Stimulated activated CD4-positive, alpha-beta T cell treated with anti-CD3 and anti-CD28 coated beads, Interleukin-1b, Interleukin-23, amount 100 ng/mL, for 24 hours (primary cell): ENCODE results near the gene TEX14.
A peak's percentile ranks its signal among the peaks of the same experiment; 100 is the strongest.

Experiments used
- DNase-seq, 4 experiments: peaks; one replicate each; pipeline ENCODE4 v3.0.0-alpha.2; 2020; ENCODE audit warnings: low read depth in 4 of 4, low spot score in 1 of 4

The TEX14 gene, protein sequence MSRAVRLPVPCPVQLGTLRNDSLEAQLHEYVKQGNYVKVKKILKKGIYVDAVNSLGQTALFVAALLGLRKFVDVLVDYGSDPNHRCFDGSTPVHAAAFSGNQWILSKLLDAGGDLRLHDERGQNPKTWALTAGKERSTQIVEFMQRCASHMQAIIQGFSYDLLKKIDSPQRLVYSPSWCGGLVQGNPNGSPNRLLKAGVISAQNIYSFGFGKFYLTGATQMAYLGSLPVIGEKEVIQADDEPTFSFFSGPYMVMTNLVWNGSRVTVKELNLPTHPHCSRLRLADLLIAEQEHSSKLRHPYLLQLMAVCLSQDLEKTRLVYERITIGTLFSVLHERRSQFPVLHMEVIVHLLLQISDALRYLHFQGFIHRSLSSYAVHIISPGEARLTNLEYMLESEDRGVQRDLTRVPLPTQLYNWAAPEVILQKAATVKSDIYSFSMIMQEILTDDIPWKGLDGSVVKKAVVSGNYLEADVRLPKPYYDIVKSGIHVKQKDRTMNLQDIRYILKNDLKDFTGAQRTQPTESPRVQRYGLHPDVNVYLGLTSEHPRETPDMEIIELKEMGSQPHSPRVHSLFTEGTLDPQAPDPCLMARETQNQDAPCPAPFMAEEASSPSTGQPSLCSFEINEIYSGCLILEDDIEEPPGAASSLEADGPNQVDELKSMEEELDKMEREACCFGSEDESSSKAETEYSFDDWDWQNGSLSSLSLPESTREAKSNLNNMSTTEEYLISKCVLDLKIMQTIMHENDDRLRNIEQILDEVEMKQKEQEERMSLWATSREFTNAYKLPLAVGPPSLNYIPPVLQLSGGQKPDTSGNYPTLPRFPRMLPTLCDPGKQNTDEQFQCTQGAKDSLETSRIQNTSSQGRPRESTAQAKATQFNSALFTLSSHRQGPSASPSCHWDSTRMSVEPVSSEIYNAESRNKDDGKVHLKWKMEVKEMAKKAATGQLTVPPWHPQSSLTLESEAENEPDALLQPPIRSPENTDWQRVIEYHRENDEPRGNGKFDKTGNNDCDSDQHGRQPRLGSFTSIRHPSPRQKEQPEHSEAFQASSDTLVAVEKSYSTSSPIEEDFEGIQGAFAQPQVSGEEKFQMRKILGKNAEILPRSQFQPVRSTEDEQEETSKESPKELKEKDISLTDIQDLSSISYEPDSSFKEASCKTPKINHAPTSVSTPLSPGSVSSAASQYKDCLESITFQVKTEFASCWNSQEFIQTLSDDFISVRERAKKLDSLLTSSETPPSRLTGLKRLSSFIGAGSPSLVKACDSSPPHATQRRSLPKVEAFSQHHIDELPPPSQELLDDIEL (N-terminal part only)

DNA sequence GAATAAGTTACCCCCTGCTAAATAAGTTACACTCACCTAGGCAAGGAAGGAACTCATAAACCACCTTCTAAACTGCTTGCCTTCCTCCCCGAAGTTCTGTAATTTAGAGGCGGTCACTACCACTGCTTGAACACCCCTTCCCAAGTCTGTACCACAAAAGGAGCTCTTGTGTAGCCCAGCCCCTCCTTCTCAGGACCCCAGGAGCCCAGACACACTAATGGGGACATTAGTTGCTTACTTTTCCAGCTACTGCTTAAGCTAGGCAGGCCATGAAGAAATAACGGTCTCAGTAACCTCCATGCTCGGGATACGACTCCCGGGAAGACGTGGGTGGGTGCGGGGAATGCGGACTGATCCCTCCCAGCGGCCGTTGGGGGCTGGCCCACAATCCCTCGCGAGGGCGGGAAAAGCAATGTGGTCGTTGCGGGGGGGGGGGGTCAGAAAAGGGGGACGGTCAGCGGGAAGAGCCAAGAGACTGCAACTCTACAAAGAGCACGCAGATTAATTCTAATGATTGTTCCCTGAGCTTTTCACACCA lies at the start of gene TEX14:
TSS of gene TEX14 (minus strand) at position 345 of the 538 bp plus-strand sequence. CDS start 40,044 bp downstream, outside the sequence.
- no peak for DNase-seq

DNA sequence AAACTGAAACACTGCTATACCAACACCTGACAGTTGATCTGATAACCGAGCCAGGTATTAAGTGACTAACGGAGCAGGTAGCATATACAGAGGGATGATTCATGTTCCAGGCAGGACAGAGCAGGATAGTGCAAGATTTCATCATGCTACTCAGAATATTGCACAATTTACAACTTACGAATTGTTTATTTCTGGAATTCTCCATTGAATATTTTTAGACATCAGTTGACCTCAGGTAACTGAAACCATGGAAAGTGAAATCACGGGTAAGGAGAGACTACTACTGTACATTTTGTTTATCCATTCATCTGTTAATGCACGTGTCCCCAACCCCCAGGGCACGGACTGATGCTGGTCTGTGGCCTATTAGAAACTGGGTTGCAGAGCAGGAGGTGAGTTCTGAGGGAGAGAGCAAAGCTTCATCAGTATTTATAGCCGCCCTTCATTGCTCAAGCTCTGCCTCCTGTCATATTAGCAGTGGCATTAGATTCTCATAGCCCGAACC lies 49.3 kb upstream of the TEX14 start:
- no peak for DNase-seq

DNA sequence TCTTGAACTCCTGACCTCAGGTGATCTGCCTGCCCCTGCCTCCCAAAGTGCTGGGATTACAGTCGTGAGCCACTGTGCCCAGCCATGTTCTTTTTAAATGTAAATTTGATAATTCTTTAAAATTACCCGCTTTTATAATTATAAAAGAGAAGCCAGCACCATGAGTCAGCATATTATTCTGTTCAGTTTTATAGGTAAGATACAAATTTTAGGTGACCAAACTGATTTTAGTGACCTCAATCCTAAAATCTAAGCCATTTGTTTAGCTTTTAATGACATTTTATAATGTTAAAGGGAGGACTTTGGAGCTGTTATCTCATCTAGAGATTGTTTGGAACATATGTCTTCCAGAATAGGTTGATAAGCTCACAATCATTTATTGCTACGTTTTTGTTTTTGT lies 43.0 kb upstream of the TEX14 start:
- no peak for DNase-seq

DNA sequence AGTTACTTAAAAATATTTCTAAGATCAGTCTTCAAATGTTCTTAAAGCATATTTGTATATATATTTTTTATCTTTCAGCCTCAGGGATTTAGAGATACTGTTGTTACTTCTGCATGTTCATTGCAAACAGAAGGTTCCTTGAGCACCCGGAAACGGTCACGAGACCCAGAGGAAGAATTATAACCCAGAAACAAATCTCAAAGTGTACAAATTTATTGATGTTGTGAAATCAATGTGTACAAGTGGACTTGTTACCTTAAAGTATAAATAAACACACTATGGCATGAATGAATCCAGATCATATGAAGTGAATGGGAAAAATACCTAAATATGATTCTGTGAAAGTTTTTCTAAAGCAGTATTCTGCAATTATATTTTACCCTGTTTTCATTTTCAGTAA lies 42.2 kb upstream of the TEX14 start:
- DNase-seq = no peak

DNA sequence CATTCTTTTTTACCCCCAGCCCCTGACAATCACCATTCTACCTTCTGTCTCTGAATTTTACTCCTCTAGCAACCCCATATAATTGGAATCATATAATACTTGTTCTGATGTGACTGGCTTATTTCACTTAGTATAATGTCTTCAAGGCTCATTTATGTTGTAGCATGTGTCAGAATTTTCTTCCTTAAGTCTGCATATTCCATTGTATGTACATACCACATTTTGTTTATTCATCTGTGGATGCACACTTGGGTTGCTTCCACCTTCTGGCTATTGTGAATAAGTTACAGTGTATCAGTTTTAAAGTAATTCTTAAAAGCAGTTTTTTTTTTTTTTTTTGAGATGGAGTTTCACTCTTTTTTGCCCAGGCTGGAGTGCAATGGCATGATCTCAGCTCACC lies 39.1 kb upstream of the TEX14 start:
- no peak for DNase-seq

DNA sequence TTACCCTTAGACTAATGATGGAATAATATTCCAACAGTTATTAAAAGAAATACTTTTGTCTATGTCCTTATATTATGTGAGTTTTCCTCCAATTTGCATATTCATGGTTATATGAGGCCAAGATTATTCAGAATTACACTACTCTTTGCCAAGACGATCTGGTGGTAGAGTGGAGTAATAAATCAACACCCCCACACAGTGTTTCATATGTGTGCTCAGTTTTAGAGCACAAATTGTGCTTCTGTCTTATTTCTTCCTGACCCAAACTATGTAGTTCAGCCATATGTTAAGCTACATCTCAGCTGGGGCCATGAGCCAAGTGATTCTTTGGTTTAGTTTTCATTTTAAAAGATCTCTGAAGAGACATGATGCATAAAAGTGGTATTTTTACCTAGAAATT lies 37.0 kb upstream of the TEX14 start:
- no peak for DNase-seq

DNA sequence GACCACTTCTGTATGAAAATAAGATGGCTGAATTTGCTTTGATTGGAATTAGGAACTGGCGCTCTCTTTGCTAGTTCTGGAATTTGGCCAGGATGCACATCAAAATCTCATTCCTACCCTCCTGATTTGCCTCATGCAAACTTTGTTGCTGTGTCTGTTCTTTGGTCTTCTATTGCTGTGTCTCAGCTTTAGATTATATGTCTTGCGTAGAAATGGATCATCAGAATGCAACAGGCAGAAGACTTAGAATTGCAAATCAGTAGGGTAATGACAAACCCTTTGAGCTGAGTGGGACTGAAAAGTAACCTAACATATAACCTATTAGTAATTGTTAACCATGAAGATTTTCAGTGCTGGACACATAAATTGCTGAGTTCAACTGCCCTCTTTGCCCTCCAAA lies 30.9 kb upstream of the TEX14 start:
- no peak for DNase-seq

DNA sequence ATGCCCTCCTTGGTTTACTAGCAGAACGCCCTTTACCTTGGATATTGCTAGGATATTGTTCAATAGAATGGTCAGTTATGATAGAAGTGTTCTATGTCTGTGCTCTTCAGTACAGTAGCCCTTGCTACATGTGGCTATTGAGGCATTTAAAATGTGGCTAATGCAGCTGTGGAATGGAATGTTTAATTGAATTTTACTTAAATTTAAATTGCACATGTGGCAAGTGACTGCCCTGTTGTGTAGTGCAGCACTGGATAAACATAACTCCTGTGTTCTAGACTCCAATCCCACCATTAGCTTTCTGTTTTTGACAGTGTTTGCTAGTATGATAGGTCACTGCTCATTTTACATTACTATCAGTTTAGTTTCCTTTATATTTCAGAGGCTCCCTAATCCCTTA lies 30.4 kb upstream of the TEX14 start:
- no peak for DNase-seq

- peak in 3 of 4 experiments; percentile 8 to 40 (median 26) for DNase-seq
These were observed 19.2 kb upstream of the TEX14 start for GRCh38 chr17:58710948-58711552.

DNA sequence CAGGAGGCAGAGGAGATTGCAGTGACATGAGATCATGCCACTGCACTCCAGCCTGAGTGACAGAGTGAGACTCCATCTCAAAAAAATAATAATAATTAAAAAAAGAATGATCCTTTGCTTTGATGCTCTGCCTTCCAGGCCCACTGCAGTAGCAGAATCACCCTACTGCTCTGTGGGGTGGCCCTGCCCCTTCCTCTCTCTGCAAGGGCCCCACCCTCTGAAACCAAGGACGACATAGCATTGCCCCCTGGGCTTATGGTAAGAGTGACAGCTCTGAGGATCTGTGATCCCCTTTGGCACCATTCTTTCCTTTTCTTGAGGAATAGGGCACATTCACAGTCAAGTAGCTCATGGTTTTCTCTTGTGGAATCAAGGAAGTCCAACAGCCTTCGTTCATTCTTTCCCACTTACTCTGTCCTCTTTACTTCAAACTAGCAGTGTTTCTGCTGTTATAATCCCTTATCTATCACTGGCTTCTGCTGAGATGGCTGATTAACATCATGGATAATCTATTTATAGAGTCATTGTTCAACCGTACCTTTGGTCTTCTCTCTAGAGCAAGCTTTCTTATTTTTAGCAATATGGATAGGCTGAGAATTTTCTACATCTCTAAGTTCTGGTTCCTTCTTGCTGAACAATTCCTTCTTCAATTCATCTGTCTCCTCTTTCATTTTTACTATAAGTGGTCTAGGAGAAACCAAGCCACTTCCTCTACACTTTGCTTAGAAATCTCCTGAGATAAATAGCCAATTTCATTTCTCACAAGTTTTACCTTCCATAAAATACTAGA lies 14.7 kb upstream of the TEX14 start:
- DNase-seq = no peak

GRCh38 chr17:58703916-58704286 lies 12.1 kb upstream of the TEX14 start:
- no peak for DNase-seq

DNA sequence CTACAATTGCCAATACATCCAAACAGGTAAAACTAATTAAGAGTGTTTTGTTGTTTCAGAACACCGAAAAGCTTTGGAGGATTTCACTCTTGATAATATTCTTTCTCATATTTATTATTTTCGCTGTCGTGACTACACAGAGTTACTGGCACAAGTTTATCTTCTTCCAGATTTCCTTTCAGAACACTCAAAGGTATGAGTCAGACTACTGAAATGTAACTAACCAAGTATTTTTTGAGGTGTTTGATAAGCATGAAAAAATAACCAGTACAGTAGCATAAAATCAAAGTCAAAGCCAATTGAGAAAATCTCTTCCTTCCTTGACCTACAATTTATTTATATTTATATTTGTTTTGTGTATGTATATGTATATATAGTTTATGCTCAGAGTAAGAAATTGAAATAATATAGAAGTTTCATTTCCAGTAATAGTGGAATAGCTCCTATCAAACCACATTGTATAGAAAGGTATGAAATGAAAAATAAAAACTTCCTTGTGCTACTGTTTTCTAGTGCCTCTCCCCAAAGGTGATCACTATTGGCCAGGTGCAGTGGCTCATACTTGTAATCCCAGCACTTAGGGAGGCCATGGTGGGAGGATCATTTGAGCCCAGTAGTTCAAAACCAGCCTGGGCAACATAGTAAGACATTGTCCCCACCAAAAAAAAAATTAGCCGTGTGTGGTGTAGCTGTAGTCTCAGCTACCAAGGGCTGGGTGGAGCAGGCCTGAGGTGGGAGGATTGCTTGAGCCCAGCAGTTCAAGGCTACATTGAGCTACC lies 11.5 kb upstream of the TEX14 start:
- no peak for DNase-seq

DNA sequence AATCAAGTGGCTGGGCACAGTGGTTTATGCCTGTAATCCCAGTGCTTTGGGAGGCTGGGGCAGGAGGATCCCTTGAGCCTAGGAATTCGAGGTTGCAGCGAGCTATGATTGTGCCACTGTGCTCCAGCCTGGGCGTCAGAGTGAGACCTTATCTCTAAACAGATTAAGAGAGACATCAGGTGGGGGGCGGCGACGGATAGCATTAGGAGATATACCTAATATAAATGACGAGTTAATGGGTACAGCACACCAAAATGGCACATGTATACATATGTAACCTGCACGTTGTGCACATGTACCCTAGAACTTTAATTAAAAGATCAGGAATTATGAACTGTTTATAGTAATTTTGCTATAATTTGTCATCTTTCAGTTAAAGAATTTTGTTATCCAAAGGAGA lies 10.9 kb upstream of the TEX14 start:
- DNase-seq = no peak

DNA sequence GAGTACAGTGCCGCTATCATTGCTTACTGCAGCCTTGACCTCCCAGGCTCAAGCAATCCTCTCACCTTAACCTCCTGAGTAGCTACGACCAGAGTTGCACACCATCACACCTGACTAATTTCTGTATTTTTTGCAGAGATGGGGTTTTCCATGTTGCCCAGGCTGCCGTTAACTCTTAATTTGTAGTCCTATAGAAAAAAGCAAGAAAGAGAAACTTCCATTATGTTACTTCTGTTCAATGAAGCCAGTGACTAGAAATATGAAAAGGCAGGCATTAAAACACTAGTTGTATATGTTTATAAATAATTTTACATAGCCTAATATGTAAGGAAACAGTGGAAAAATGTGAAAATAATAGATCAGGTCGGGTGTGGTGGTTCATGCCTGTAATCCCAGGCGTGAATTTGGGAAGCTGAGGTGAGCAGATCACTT lies 10.2 kb upstream of the TEX14 start:
- DNase-seq = no peak

DNA sequence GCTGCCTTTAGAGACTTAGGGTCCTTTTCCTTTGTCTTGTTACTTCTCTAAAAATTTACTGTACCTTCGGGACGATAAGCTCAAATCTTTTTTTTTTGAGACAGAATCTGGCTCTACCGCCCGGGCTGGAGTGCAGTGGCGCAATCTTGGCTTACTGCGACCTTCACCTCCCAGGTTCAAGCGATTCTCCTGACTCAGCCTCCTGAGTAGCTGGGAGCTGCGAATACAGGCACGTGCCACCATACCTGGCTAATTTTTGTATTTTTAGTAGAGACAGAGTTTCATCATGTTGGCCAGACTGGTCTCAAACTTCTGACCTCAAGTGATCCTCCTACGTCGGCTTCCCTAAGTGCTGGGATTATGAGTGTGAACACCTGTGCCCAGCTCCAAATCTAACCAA lies 7.9 kb upstream of the TEX14 start:
- DNase-seq = no peak

- DNase-seq = no peak
These were observed 3.0 kb upstream of the TEX14 start for GRCh38 chr17:58694826-58695225.

DNA sequence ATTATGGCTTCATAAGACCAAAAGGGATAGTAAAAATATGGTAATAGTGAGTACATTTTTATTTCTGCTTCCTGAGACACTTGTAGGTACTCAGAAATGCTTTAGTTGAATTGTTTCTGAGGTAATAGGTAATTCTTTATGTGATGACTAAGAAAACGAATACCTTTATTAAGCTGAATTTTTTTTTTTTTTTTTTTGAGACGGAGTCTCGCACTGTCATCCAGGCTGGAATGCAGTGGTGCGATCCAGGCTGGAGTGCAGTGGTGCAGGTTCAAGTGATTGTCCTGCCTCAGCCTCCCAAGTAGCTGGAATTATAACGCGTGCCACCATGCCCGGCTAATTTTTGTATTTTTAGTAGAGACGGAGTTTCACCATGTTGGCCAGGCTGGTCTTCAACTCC lies 2.5 kb upstream of the TEX14 start:
- no peak for DNase-seq

DNA sequence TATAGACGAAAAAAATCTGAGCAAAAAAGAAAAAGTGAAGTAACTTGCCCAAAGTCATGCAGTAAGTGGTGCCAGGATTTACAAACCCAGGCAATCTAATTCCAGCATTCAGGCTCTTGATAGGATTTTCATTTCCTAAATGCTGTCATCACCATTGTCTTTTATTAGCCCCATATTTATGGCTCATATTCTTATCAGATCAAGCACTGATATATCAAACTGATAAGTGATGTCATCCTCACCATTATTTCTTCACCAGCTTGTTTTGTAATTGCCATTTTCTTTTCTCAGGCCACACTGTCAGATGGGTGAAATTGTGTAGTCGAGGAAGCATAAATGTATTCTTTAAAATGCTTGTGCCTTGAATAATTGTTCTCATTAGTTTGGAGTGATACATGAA lies 1.9 kb upstream of the TEX14 start:
- DNase-seq = no peak

DNA sequence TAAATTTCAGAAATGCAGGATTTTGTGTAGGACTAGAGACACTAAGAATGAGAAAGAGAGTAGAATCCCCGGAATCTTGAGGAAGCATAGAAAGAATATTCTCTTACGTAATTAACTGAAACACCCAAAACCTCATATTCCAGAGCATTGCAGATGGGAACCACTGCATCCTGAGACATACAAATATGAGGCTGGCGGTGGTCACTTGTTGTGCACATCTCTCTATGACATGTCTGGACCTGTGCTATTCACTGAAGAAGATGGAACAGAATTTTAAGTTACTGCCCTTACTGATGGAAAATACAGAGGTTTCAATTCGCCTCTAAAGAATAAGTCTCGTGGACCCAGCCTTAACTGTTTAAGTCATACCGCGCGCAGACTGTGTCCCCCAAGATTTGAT lies 1.4 kb upstream of the TEX14 start:
- DNase-seq = no peak
